Tibial artery (tissue), 4 donors: ENCODE measurements around the gene ROR1.

ENCODE experiments used
- DNase-seq, 2 donors: peaks; one replicate each; pipeline ENCODE4 v3.0.0-alpha.2; 2019
- H3K27ac ChIP-seq, 2 donors: fragments of 200-600 bp; sonication (generic) in 1 of 2; 1 replicate in 1 of 2; 2 replicates in 1 of 2; pipeline ENCODE4 v1.5.1; 2018 to 2019; ENCODE audit warnings: mild to moderate bottlenecking in 1 of 2
- H3K27me3 ChIP-seq, 2 donors: fragments of 200-600 bp; sonication (generic) in 1 of 2; one replicate each; pipeline versions ENCODE4 v1.5.1 to v1.6.0; 2016 to 2019
- H3K36me3 ChIP-seq, 3 donors: fragments of 200-600 bp; sonication (generic) in 2 of 3; one replicate each; pipeline ENCODE4 v1.5.1; 2016 to 2019; ENCODE audit warnings: mild to moderate bottlenecking in 2 of 3
- H3K4me1 ChIP-seq, 4 donors: fragments of 200-600 bp; sonication (generic) in 2 of 4; 1 replicate in 3 of 4; 2 replicates in 1 of 4; pipeline ENCODE4 v1.5.1; 2016 to 2019
- H3K4me3 ChIP-seq, 2 donors: fragments of 200-600 bp; sonication (generic) in 1 of 2; 1 replicate in 1 of 2; 2 replicates in 1 of 2; pipeline ENCODE4 v1.5.1; 2018 to 2019; ENCODE audit warnings: mild to moderate bottlenecking in 2 of 2
- H3K9me3 ChIP-seq, 3 donors: fragments of 200-600 bp; sonication (generic) in 1 of 3; one replicate each; pipeline ENCODE4 v1.5.1; 2016 to 2019
- CTCF ChIP-seq, 2 experiments: fragments of 200-600 bp in 1 of 2; fragments of 450-650 bp in 1 of 2; IDR thresholded peaks; one replicate each; pipeline ENCODE4 v1.5.1; 2017 to 2019; ENCODE audit warnings: antibody characterized with exemption in 2 of 2, mild to moderate bottlenecking in 1 of 2, moderate library complexity in 1 of 2
- intact Hi-C: fragments of 100-400 bp; cut with DNase I; formaldehyde crosslinking; loops from one replicate; pipeline ENCODE4 v1.15.0; 2023; ENCODE audit warnings: low total_unique reads

ROR1 gene

GRCh38 chr1:63787875-63788274 lies 14.1 kb downstream of the ROR1 start:
- intact Hi-C loops = no loop called here
- DNase-seq = no peak
- H3K36me3 ChIP-seq = no peaks in the 10 kb centered on the region
- H3K4me1 ChIP-seq = peaks cover 0 to 54% (median 16%) of the 10 kb centered on the region in 4 donors
- H3K4me3 ChIP-seq = no peak overlapping the region
- TF ChIP-seq CTCF (IDR thresholded peaks at IDR 0.05) = no peak
- H3K27ac ChIP-seq = no peak overlapping the region
- H3K9me3 ChIP-seq = no peaks in the 10 kb centered on the region
- no peaks in the 10 kb centered on the region for H3K27me3 ChIP-seq

DNA sequence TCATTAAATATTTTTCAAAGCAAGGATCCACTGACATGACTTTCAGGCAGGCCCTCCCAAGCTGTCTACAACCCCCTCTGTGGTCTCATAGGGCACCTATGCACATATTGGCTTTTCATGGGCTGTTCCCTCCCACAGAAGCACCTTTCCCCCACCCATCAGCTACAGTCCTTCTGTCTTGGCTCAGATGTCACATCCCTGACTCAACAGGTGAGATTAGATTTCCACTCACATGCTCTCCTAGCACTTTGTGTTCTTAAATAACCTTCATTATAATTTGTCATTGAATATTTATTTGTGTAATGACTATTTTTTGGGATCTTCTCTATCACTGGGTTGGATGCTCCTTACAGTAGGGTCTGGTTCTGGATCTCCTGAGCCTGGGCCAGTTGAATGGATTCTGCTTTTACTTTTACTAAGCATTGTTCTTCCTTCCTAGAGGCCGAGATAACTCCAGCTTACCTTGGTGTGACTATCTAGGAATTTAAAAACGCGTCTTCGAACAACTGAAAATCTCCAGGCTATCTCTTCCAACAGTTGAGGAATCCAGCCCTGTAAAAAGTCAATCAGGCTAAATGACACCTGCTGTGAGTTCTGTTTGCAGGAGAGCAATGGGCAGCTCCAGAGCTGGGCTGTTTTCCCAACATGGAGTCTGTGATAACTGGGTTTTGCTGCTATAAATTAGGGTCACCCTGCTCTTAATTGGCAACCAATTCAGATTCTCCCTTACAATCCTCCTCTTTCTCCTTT lies 16.2 kb downstream of the ROR1 start:
- DNase-seq = no peak
- Histone ChIP-seq H3K9me3 (no peaks in the 10 kb centered on the region), H3K36me3 (no peaks in the 10 kb centered on the region), H3K4me3 (no peak overlapping the region), H3K27ac (no peak overlapping the region), H3K27me3 (no peaks in the 10 kb centered on the region), H3K4me1 (peaks cover 0 to 48% (median 14%) of the 10 kb centered on the region in 4 donors)
- intact Hi-C loops = no loop called here
- TF ChIP-seq CTCF (IDR thresholded peaks at IDR 0.05) = no peak

GRCh38 chr1:63790989-63791388 lies 17.2 kb downstream of the ROR1 start:
- Histone ChIP-seq H3K4me3 (no peak overlapping the region), H3K27ac (no peak overlapping the region), H3K36me3 (no peaks in the 10 kb centered on the region), H3K27me3 (no peaks in the 10 kb centered on the region), H3K4me1 (peaks cover 0 to 55% (median 14%) of the 10 kb centered on the region in 4 donors), H3K9me3 (no peaks in the 10 kb centered on the region)
- intact Hi-C loops = no loop called here
- no peak for DNase-seq
- TF ChIP-seq CTCF (IDR thresholded peaks at IDR 0.05) = no peak

DNA sequence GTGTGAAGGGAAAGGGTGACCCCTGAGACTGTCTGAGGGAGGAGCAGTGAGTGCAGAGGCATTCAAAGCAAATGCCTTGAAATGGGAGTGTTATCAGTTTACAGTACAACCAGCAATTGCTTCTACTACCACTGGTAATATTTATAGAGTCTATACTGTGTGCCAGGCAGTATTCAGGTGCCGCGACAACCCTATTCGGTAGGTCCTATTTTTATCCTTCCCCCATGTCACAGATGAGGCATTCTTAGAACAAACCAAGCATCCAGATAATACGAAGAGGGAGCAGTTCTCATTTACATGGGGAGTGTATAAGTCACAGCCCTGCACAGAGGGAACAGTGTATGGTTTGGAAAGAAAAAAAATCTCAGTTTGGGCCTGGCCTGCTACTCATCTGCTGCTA lies 18.3 kb downstream of the ROR1 start:
- H3K4me1 ChIP-seq = peaks cover 0 to 67% (median 14%) of the 10 kb centered on the region in 4 donors
- H3K27ac ChIP-seq = no peak overlapping the region
- DNase-seq = no peak
- H3K4me3 ChIP-seq = no peak overlapping the region
- no peaks in the 10 kb centered on the region for H3K9me3 ChIP-seq
- TF ChIP-seq CTCF (IDR thresholded peaks at IDR 0.05) = no peak
- no peaks in the 10 kb centered on the region for H3K27me3 ChIP-seq
- no peaks in the 10 kb centered on the region for H3K36me3 ChIP-seq
- intact Hi-C loops = no loop called here

DNA sequence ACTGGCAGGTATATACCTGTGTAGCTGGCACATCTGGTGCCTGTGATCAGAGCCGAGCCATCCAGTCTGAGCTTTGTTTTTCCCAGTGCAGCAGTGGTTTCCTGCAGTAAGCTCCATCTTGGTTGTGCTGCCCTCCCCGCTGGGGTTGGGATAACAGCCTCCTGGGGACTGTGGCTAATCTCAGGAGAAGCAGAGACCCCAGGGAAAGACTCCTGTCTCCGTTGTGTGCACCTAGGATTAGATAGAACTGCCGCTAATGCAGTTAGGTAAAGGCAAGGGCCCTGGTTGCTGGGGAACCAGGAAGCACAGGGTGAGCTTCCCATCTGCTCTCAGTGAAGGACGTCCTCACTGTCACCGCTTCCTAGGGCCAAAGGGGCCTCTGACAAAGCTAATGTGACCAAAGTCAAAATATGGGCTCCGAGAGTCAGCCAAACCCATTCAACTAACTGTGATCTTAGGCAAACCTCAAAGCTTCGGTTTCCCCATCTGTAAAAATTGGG lies 20.0 kb downstream of the ROR1 start:
- intact Hi-C loops = no loop called here
- peaks cover 0 to 67% (median 22%) of the 10 kb centered on the region in 4 donors for H3K4me1 ChIP-seq

More for the DNA sequence above, 20.0 kb downstream of the ROR1 start:
- H3K9me3 ChIP-seq = no peaks in the 10 kb centered on the region
- no peak overlapping the region for H3K4me3 ChIP-seq
- TF ChIP-seq CTCF (IDR thresholded peaks at IDR 0.05) = no peak
- no peaks in the 10 kb centered on the region for H3K36me3 ChIP-seq
- DNase-seq = no peak
- no peak overlapping the region for H3K27ac ChIP-seq
- no peaks in the 10 kb centered on the region for H3K27me3 ChIP-seq
